ENCODE measurements around the gene SLX9. TPM values are rescaled to one million over a fixed set of nuclear protein-coding genes. Genes with fewer than 3 reads are reported as not detected.
A peak's percentile ranks its signal among the peaks of the same experiment; 100 is the strongest.

SLX9 gene
- total and polyA plus RNA-seq, 3 experiments from 2014 or later: 14.3 to 71.1 (median 68.1) TPM

DNA sequence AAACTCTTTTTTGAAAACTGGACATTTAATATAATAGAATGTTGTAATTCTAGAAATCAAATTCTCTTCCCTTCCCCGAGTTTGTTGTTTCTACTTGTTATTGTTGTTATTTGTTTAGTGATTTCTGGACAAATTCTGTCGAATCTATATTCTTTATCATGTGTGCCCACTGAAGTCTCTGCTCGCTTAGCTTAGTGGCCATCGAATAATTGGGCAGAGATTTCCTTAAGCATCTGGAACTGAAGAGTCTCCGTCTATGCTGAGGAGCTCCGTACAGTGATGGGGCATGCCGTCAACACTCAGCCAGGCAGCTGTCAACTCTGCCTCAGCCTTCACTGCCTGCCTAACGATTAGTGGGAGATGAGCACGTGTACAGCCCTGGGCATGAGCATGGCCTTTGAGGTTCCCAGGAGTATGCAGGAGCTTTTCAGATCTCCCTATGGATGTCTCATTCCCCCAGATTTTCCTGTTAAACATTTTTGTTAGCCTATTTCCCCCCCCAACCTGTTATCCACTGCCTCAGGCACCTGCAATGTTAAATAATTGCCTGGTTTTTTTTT lies 66.8 kb downstream of the SLX9 start:
- Histone ChIP-seq H3K27me3 (ENCODE audit: insufficient read depth, low read length, poor library complexity, severe bottlenecking) (no peaks in the 10 kb centered on the region), H3K27ac (ENCODE audit: low read depth, low read length) (no peak overlapping the region), H3K4me3 (ENCODE audit: low read length) (no peak overlapping the region), H3K9me3 (ENCODE audit: low read length) (no peaks in the 10 kb centered on the region), H3K36me3 (ENCODE audit: insufficient read depth, low read length) (no peaks in the 10 kb centered on the region), H3K4me1 (ENCODE audit: insufficient read depth, low read length) (no peaks in the 10 kb centered on the region)
- no peak overlapping the region for H3K4me3 Mint-ChIP-seq
- peaks cover 0 to 2% (median 0%) of the 10 kb centered on the region in 5 donors for H3K9me3 Mint-ChIP-seq
- CTCF ChIA-PET: no interaction called here
- POLR2A ChIA-PET: interaction anchor here (0.8 kb wide), 1 partner anchor 72 kb away, joined by 4 read pairs; no protein-coding TSS in a partner anchor
- H3K27me3 Mint-ChIP-seq: peaks cover 9 to 28% of the 10 kb centered on the region in 2 donors
- DNase-seq: no peak
- no peaks in the 10 kb centered on the region for H3K4me1 Mint-ChIP-seq
- H3K36me3 Mint-ChIP-seq: no peaks in the 10 kb centered on the region
- H3K27ac Mint-ChIP-seq: no peak overlapping the region

DNA sequence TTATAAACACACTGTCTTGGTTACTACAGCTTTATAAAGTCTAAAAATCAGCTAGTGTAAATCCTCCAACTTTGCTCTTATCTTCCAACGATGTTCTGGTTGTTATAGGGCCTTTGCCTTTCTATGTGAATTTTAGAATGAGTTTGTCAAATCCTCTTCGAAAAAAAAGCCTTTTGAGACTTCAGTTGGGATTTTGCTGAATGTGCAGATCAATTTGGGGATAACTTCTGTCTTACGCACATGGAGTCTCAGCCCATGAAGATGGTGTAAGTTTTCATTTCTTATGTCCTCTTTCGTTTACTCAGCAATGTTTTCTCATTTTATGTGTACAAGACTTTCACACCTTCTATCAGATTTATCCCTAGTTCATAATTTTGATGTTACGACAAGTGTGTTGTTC lies 69.8 kb downstream of the SLX9 start:
- Mint-ChIP-seq H3K36me3 (no peaks in the 10 kb centered on the region), H3K9me3 (peaks cover 0 to 2% (median 0%) of the 10 kb centered on the region in 5 donors), H3K27ac (no peak overlapping the region), H3K4me3 (no peak overlapping the region), H3K27me3 (peaks cover 12 to 43% of the 10 kb centered on the region in 2 donors), H3K4me1 (no peaks in the 10 kb centered on the region)
- Histone ChIP-seq H3K27me3 (ENCODE audit: insufficient read depth, low read length, poor library complexity, severe bottlenecking) (no peaks in the 10 kb centered on the region), H3K27ac (ENCODE audit: low read depth, low read length) (no peak overlapping the region), H3K4me3 (ENCODE audit: low read length) (no peak overlapping the region), H3K4me1 (ENCODE audit: insufficient read depth, low read length) (no peaks in the 10 kb centered on the region), H3K36me3 (ENCODE audit: insufficient read depth, low read length) (no peaks in the 10 kb centered on the region), H3K9me3 (ENCODE audit: low read length) (no peaks in the 10 kb centered on the region)
- ChIA-PET POLR2A (no interaction called here), CTCF (no interaction called here)
- no peak for DNase-seq

DNA sequence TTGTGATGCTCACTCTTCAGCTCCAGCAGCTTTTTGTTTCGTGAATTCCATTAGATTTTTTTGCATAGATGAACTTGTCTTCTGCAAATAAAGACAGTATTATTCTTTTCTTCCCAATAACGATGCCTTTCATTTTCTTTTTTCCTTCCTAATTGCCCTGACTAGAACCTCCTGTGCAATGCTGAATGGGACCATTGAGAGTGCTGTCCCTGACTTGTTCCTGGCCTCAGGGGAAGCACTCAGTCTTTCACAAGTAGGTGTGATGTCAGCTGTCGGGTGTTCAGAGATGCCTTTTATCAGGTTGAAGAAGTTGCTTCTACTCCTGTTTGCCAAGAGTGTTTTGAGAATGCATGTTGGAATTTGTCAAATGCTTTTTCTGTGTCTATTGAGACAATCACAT lies 70.3 kb downstream of the SLX9 start:
- DNase-seq: no peak
- Mint-ChIP-seq H3K4me3 (no peak overlapping the region), H3K27me3 (peaks cover 12 to 48% of the 10 kb centered on the region in 2 donors), H3K36me3 (no peaks in the 10 kb centered on the region), H3K9me3 (peaks cover 0 to 2% (median 0%) of the 10 kb centered on the region in 5 donors), H3K4me1 (no peaks in the 10 kb centered on the region), H3K27ac (no peak overlapping the region)
- Histone ChIP-seq H3K4me3 (ENCODE audit: low read length) (no peak overlapping the region), H3K36me3 (ENCODE audit: insufficient read depth, low read length) (no peaks in the 10 kb centered on the region), H3K4me1 (ENCODE audit: insufficient read depth, low read length) (no peaks in the 10 kb centered on the region), H3K27ac (ENCODE audit: low read depth, low read length) (no peak overlapping the region), H3K27me3 (ENCODE audit: insufficient read depth, low read length, poor library complexity, severe bottlenecking) (no peaks in the 10 kb centered on the region), H3K9me3 (ENCODE audit: low read length) (no peaks in the 10 kb centered on the region)
- ChIA-PET POLR2A (no interaction called here), CTCF (no interaction called here)

- ChIA-PET CTCF (no interaction called here), POLR2A (no interaction called here)
- Histone ChIP-seq H3K27ac (ENCODE audit: low read depth, low read length) (no peak overlapping the region), H3K27me3 (ENCODE audit: insufficient read depth, low read length, poor library complexity, severe bottlenecking) (no peaks in the 10 kb centered on the region), H3K36me3 (ENCODE audit: insufficient read depth, low read length) (no peaks in the 10 kb centered on the region), H3K4me3 (ENCODE audit: low read length) (no peak overlapping the region), H3K9me3 (ENCODE audit: low read length) (no peaks in the 10 kb centered on the region), H3K4me1 (ENCODE audit: insufficient read depth, low read length) (no peaks in the 10 kb centered on the region)
- Mint-ChIP-seq H3K27me3 (peaks cover 16 to 53% of the 10 kb centered on the region in 2 donors), H3K27ac (no peak overlapping the region), H3K36me3 (no peaks in the 10 kb centered on the region), H3K9me3 (peaks cover 0 to 2% (median 0%) of the 10 kb centered on the region in 5 donors), H3K4me3 (no peak overlapping the region), H3K4me1 (no peaks in the 10 kb centered on the region)
- peak in 1 of 5 donors; percentile 21 for DNase-seq
Measured at GRCh38 chr21:45010860-45011259, 71.0 kb downstream of the SLX9 start.

GRCh38 chr21:45011426-45011825 lies 71.6 kb downstream of the SLX9 start:
- H3K27me3 ChIP-seq (ENCODE audit: insufficient read depth, low read length, poor library complexity, severe bottlenecking): no peaks in the 10 kb centered on the region
- Mint-ChIP-seq H3K4me3 (no peak overlapping the region), H3K9me3 (peaks cover 0 to 2% (median 0%) of the 10 kb centered on the region in 5 donors), H3K27ac (no peak overlapping the region), H3K4me1 (no peaks in the 10 kb centered on the region), H3K36me3 (no peaks in the 10 kb centered on the region), H3K27me3 (peaks cover 20 to 58% of the 10 kb centered on the region in 2 donors)
- no peaks in the 10 kb centered on the region for H3K9me3 ChIP-seq (ENCODE audit: low read length)
- H3K36me3 ChIP-seq (ENCODE audit: insufficient read depth, low read length): no peaks in the 10 kb centered on the region
- CTCF ChIA-PET: no interaction called here
- POLR2A ChIA-PET: no interaction called here
- no peak overlapping the region for H3K27ac ChIP-seq (ENCODE audit: low read depth, low read length)
- H3K4me3 ChIP-seq (ENCODE audit: low read length): no peak overlapping the region
- H3K4me1 ChIP-seq (ENCODE audit: insufficient read depth, low read length): no peaks in the 10 kb centered on the region
- peak in 1 of 5 donors; percentile 28 for DNase-seq

DNA sequence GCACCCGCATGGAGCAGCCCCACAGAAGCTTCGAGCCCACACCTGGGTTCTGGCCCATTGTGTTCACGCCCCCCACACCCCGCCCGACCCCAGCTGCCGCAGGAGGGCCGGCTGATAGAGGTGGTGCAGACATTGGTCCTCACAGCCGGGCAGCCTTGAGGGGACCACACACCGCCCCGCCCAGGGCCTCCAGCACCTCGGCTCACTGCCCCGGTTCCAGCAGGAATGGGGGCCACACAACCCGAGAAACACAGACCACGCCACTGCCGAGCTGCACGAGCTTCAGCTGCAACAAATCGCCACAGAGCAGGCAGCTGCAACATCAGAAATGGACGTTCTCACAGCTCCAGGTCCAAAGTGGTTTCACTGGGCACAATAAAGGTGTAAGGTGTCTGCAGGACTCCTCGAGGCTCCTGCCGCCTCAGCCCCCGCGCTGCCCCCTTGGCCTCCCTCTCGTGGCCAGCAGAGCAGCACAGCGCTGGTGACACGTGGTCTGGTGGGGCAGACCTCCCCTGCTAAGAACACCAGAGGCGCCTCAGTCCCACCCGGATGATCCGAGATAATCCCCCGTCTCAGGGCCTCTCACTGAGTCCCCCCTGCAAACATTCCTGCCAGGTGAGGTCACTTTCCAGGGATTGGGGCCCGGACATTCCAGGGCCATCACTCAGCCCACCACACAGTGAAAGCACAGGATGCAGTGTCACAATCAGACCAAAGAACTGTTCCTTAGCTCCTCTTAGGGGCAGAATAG lies 72.3 kb downstream of the SLX9 start:
- Histone ChIP-seq H3K27ac (ENCODE audit: low read depth, low read length) (no peak overlapping the region), H3K27me3 (ENCODE audit: insufficient read depth, low read length, poor library complexity, severe bottlenecking) (peaks cover 1% of the 10 kb centered on the region), H3K36me3 (ENCODE audit: insufficient read depth, low read length) (no peaks in the 10 kb centered on the region), H3K4me3 (ENCODE audit: low read length) (no peak overlapping the region), H3K4me1 (ENCODE audit: insufficient read depth, low read length) (no peaks in the 10 kb centered on the region), H3K9me3 (ENCODE audit: low read length) (no peaks in the 10 kb centered on the region)
- POLR2A ChIA-PET: no interaction called here
- peak in 1 of 5 donors; percentile 42 for DNase-seq
- H3K4me3 Mint-ChIP-seq: no peak overlapping the region
- no peaks in the 10 kb centered on the region for H3K4me1 Mint-ChIP-seq
- H3K36me3 Mint-ChIP-seq: no peaks in the 10 kb centered on the region
- H3K27me3 Mint-ChIP-seq: peaks cover 25 to 64% of the 10 kb centered on the region in 2 donors
- H3K9me3 Mint-ChIP-seq: peaks cover 0 to 2% (median 0%) of the 10 kb centered on the region in 5 donors
- CTCF ChIA-PET: interaction anchor here (0.8 kb wide), 1 partner anchor 62 kb away, joined by 3 read pairs; no protein-coding TSS in a partner anchor
- no peak overlapping the region for H3K27ac Mint-ChIP-seq

DNA sequence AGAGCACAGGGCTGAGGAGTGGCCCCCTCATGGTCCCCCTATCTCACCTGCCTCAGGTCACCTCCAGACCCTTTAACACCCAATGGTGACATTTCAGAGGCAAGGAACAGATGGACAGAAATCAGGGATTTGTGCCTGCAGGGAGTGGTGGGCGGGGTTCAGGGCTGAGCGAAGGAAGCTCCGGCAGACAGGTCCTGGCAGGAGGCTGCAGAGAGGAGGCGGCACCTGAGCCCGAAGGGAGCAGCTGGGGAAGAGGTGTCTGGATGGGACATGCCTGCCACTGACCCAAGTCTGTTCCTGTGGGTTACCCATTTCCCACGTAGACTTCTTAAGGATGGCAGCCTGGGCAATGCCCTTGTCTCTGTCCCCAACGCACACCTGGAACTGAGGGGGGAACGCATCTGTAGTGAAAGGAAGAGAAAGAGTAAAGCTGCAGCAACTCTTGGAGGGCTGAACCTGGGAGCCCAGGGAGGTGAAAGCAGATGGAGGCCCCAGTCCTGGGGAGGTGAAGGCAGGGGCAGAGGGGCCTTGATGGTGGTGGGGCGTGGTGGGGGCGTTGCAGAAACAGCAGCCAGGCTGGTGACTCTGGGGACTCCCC lies 72.9 kb downstream of the SLX9 start:
- peaks cover 3 to 5% (median 3%) of the 10 kb centered on the region in 3 donors for H3K4me1 Mint-ChIP-seq
- Histone ChIP-seq H3K4me1 (ENCODE audit: insufficient read depth, low read length) (no peaks in the 10 kb centered on the region), H3K4me3 (ENCODE audit: low read length) (no peak overlapping the region), H3K36me3 (ENCODE audit: insufficient read depth, low read length) (no peaks in the 10 kb centered on the region), H3K27me3 (ENCODE audit: insufficient read depth, low read length, poor library complexity, severe bottlenecking) (peaks cover 8% of the 10 kb centered on the region), H3K9me3 (ENCODE audit: low read length) (no peaks in the 10 kb centered on the region), H3K27ac (ENCODE audit: low read depth, low read length) (no peak overlapping the region)
- H3K9me3 Mint-ChIP-seq: no peaks in the 10 kb centered on the region
- ChIA-PET POLR2A (no interaction called here), CTCF (interaction anchor here (0.8 to 1.2 kb wide), 2 partner anchors 63 to 116 kb away, joined by 3 read pairs; no protein-coding TSS in a partner anchor)
- H3K36me3 Mint-ChIP-seq: no peaks in the 10 kb centered on the region
- H3K27ac Mint-ChIP-seq: no peak overlapping the region
- H3K27me3 Mint-ChIP-seq: peaks cover 25 to 66% of the 10 kb centered on the region in 2 donors
- DNase-seq: peak in 1 of 5 donors; percentile 30
- H3K4me3 Mint-ChIP-seq: no peak overlapping the region

DNA sequence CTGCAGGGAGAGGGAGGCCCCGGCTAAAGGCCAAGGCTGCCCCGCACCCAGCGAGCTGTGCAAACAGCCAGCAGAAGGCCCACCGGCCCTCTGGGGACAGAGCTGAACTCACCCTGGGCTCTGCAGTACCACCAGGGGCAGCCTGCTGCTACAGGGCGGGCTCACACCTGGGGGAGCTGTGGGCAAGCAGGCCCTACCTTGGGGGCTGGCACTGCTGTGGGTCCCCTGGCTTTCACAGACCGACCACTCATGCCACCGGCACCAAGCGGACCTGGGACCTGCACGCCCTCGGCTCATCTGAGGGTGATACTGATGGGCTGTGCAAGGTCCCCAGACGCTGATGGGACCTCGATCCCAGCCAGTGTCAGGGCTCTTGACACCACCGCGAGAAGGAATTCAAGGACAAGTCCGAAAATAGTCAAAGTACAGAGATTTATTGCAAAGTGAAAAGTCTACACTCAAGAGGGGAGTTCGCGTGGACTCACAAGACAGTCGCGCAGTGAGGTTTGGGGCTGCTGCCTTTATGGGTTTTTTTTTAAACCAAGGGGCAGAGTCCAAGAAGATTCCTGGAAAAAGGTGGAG lies 73.5 kb downstream of the SLX9 start:
- POLR2A ChIA-PET: no interaction called here
- H3K4me3 Mint-ChIP-seq: no peak overlapping the region
- Histone ChIP-seq H3K4me3 (ENCODE audit: low read length) (no peak overlapping the region), H3K27me3 (ENCODE audit: insufficient read depth, low read length, poor library complexity, severe bottlenecking) (peaks cover 14% of the 10 kb centered on the region), H3K4me1 (ENCODE audit: insufficient read depth, low read length) (no peaks in the 10 kb centered on the region), H3K27ac (ENCODE audit: low read depth, low read length) (no peak overlapping the region), H3K36me3 (ENCODE audit: insufficient read depth, low read length) (no peaks in the 10 kb centered on the region), H3K9me3 (ENCODE audit: low read length) (no peaks in the 10 kb centered on the region)
- H3K27ac Mint-ChIP-seq: no peak overlapping the region
- CTCF ChIA-PET: interaction anchor here (1.2 kb wide), 1 partner anchor 115 kb away, joined by 3 read pairs; no protein-coding TSS in a partner anchor
- peak in 1 of 5 donors; percentile 22 for DNase-seq
- no peaks in the 10 kb centered on the region for H3K36me3 Mint-ChIP-seq
- H3K9me3 Mint-ChIP-seq: no peaks in the 10 kb centered on the region
- peaks cover 5 to 8% (median 6%) of the 10 kb centered on the region in 3 donors for H3K4me1 Mint-ChIP-seq
- H3K27me3 Mint-ChIP-seq: peaks cover 29 to 68% of the 10 kb centered on the region in 2 donors

Measured in CD8-positive, alpha-beta memory T cell (primary cell).